H1 (cell line): ENCODE results near the gene SVOPL. TPM values are rescaled to one million over a fixed set of nuclear protein-coding genes. Genes with fewer than 3 reads are reported as not detected.

Experiments used
- CTCF ChIA-PET: fragments of 300-600 bp; sonication (Branson Sonifier 250); formaldehyde crosslinking; loops from one replicate; lab custom pipeline; 2021; ENCODE audit not compliant: partially characterized antibody; lab: Charles Lee
- POLR2A ChIA-PET: fragments of 300-600 bp; sonication (Branson Sonifier 250); formaldehyde crosslinking; loops from one replicate; lab custom pipeline; 2021; ENCODE audit warnings: inconsistent platforms; ENCODE audit not compliant: partially characterized antibody; lab: Charles Lee
- DNase-seq, 2 experiments: peaks; one replicate each; pipeline versions ENCODE4 v3.0.0 to v3.0.0-alpha.2; 2010 to 2022; ENCODE audit warnings: low spot score in 2 of 2, low read depth in 1 of 2, mixed read lengths in 1 of 2
- FAIRE-seq: peaks from 2 replicates; lab custom pipeline; 2011; peaks lifted over from hg19 to GRCh38; lab: Jason Lieb, UNC
- H2AFZ ChIP-seq: 2 replicates; pipeline ENCODE4 v1.8.1; 2012; ENCODE audit warnings: low read length, inconsistent platforms
- H2AK5ac ChIP-seq: 2 replicates; pipeline ENCODE4 v1.6.1; 2013; ENCODE audit warnings: low read depth, low read length
- H2BK120ac ChIP-seq: replicated peaks from 2 replicates; pipeline ENCODE3; 2013; ENCODE audit warnings: low read depth, low read length, inconsistent platforms
- H2BK12ac ChIP-seq: 2 replicates; pipeline ENCODE4 v1.6.1; 2013; ENCODE audit warnings: low read depth, low read length
- H2BK15ac ChIP-seq: 2 replicates; pipeline ENCODE4 v1.6.1; 2013; ENCODE audit warnings: low read length
- H2BK20ac ChIP-seq: 2 replicates; pipeline ENCODE4 v1.6.1; 2013; ENCODE audit warnings: low read length
- H2BK5ac ChIP-seq: 2 replicates; pipeline ENCODE4 v1.6.1; 2013; ENCODE audit warnings: low read depth, low read length
- H3K14ac ChIP-seq: 2 replicates; pipeline ENCODE4 v1.6.1; 2013; ENCODE audit warnings: inconsistent platforms; ENCODE audit not compliant: insufficient read length
- H3K18ac ChIP-seq: 2 replicates; pipeline ENCODE4 v1.6.1; 2013; ENCODE audit warnings: low read length; ENCODE audit errors: extremely low read depth
- H3K23ac ChIP-seq: 2 replicates; pipeline ENCODE4 v1.6.1; 2013; ENCODE audit warnings: inconsistent platforms; ENCODE audit not compliant: insufficient read length
- H3K23me2 ChIP-seq: 2 replicates; pipeline ENCODE4 v1.6.1; 2013; ENCODE audit warnings: low read depth, low read length
- H3K27ac ChIP-seq: 2 replicates; pipeline ENCODE4 v1.6.1; 2011; ENCODE audit warnings: low read depth, low read length, inconsistent platforms
- H3K27me3 ChIP-seq, 4 experiments: replicated peaks in 1 of 4; 1 replicate in 1 of 4; 2 replicates in 3 of 4; pipeline versions ENCODE4 v1.6.1 to v1.8.1; 2011 to 2013; ENCODE audit warnings: low read length in 3 of 4, mild to moderate bottlenecking in 3 of 4, inconsistent platforms in 2 of 4, mixed read lengths in 2 of 4, moderate library complexity in 1 of 4; ENCODE audit not compliant: control insufficient read depth in 3 of 4, insufficient read depth in 3 of 4; ENCODE audit errors: extremely low read depth in 1 of 4
- H3K36me3 ChIP-seq, 4 experiments: 2 replicates each; pipeline versions ENCODE4 v1.6.1 to v1.8.1; 2011 to 2013; ENCODE audit warnings: mild to moderate bottlenecking in 4 of 4, low read length in 3 of 4, moderate library complexity in 2 of 4, control low read depth in 1 of 4, inconsistent platforms in 1 of 4; ENCODE audit not compliant: insufficient read depth in 4 of 4, control insufficient read depth in 2 of 4
- H3K4ac ChIP-seq: replicated peaks from 2 replicates; pipeline ENCODE3; 2013; ENCODE audit warnings: low read length, low read depth, mixed read lengths, inconsistent platforms; ENCODE audit not compliant: insufficient read length
- H3K4me1 ChIP-seq, 4 experiments: replicated peaks in 1 of 4; 1 replicate in 1 of 4; 2 replicates in 3 of 4; pipeline versions ENCODE4 v1.6.1 to v1.8.1; 2011 to 2013; ENCODE audit warnings: low read length in 3 of 4, inconsistent platforms in 2 of 4, mixed read lengths in 1 of 4; ENCODE audit not compliant: insufficient read depth in 4 of 4, control insufficient read depth in 3 of 4
- H3K4me2 ChIP-seq, 2 experiments: 2 replicates each; pipeline versions ENCODE4 v1.6.1 to v1.8.1; 2011 to 2013; ENCODE audit warnings: low read depth in 2 of 2, low read length in 2 of 2, control low read depth in 1 of 2, inconsistent platforms in 1 of 2, mild to moderate bottlenecking in 1 of 2; ENCODE audit not compliant: insufficient read depth in 1 of 2
- H3K4me3 ChIP-seq, 4 experiments: fragments of 200-600, 300-600 bp in 1 of 4; sonication (generic), shearing (Covaris generic), sonication (Bioruptor Twin) in 1 of 4; 2 replicates each; pipeline versions ENCODE4 v1.5.1 to v1.8.1; 2011 to 2016; ENCODE audit warnings: low read length in 4 of 4, low read depth in 3 of 4, control low read depth in 2 of 4, inconsistent platforms in 2 of 4, mild to moderate bottlenecking in 2 of 4, mixed read lengths in 1 of 4, moderate library complexity in 1 of 4; ENCODE audit not compliant: insufficient read depth in 2 of 4; ENCODE audit errors: extremely low read depth in 1 of 4
- H3K56ac ChIP-seq: replicated peaks from 2 replicates; pipeline ENCODE3; 2013; ENCODE audit warnings: low read depth, mild to moderate bottlenecking, mixed read lengths, low read length, inconsistent platforms; ENCODE audit not compliant: insufficient read length
- H3K79me1 ChIP-seq: 2 replicates; pipeline ENCODE4 v1.6.1; 2013; ENCODE audit warnings: low read depth, low read length, control low read depth
- H3K79me2 ChIP-seq, 2 experiments: 2 replicates each; pipeline versions ENCODE4 v1.6.1 to v1.8.1; 2012 to 2013; ENCODE audit warnings: low read length in 2 of 2, mild to moderate bottlenecking in 2 of 2, inconsistent platforms in 1 of 2; ENCODE audit not compliant: insufficient read depth in 2 of 2, control insufficient read depth in 1 of 2
- H3K9ac ChIP-seq, 4 experiments: replicated peaks in 1 of 4; 1 replicate in 1 of 4; 2 replicates in 3 of 4; pipeline versions ENCODE4 v1.6.1 to v1.8.1; 2011 to 2013; ENCODE audit warnings: low read depth in 3 of 4, low read length in 3 of 4, control low read depth in 2 of 4, mild to moderate bottlenecking in 2 of 4, moderate library complexity in 2 of 4, inconsistent platforms in 1 of 4; ENCODE audit errors: extremely low read depth in 1 of 4
- H3K9me3 ChIP-seq, 2 experiments: 2 replicates each; pipeline versions ENCODE4 v1.6.1 to v1.8.1; 2012 to 2013; ENCODE audit warnings: mild to moderate bottlenecking in 2 of 2, moderate library complexity in 2 of 2, control low read depth in 1 of 2, inconsistent platforms in 1 of 2, low read depth in 1 of 2, low read length in 1 of 2, mixed read lengths in 1 of 2; ENCODE audit not compliant: insufficient read depth in 2 of 2
- H4K20me1 ChIP-seq, 2 experiments: replicated peaks in 1 of 2; 2 replicates each; pipeline versions ENCODE3 to v1.8.1; 2011 to 2013; ENCODE audit warnings: inconsistent platforms in 2 of 2, low read length in 2 of 2, mild to moderate bottlenecking in 1 of 2; ENCODE audit not compliant: insufficient read depth in 2 of 2, control insufficient read depth in 1 of 2
- H4K5ac ChIP-seq: 2 replicates; pipeline ENCODE4 v1.6.1; 2013; ENCODE audit warnings: low read length, low read depth, mixed read lengths, inconsistent platforms; ENCODE audit not compliant: insufficient read length
- H4K8ac ChIP-seq: 2 replicates; pipeline ENCODE4 v1.8.0; 2013; ENCODE audit warnings: mild to moderate bottlenecking, moderate library complexity, low read length, inconsistent platforms; ENCODE audit not compliant: insufficient read depth; ENCODE audit errors: extremely low read depth
- H4K91ac ChIP-seq: replicated peaks from 2 replicates; pipeline ENCODE3; 2013; ENCODE audit warnings: low read length, mixed read lengths, inconsistent platforms; ENCODE audit not compliant: insufficient read length
- ASH2L ChIP-seq: fragments of 200-600, 300-600 bp; sonication (generic); IDR thresholded peaks from one replicate; pipeline ENCODE4 v1.7.1; 2017; ENCODE audit warnings: low read length
- BCL11A ChIP-seq, 2 experiments: IDR thresholded peaks; one replicate each; pipeline ENCODE4 v1.6.1; 2011; ENCODE audit warnings: low read depth in 2 of 2, low read length in 2 of 2, mild to moderate bottlenecking in 2 of 2
- CREB1 ChIP-seq: IDR thresholded peaks from 2 replicates; pipeline ENCODE4 v1.6.1; 2012; ENCODE audit warnings: inconsistent platforms
- EZH2 ChIP-seq: fragments of 200-600 bp; sonication (generic); IDR thresholded peaks from 2 replicates; pipeline ENCODE4 v1.7.1; 2012; ENCODE audit warnings: low read depth, mild to moderate bottlenecking, moderate library complexity, low read length, inconsistent platforms; ENCODE audit not compliant: severe bottlenecking
- JUN ChIP-seq: IDR thresholded peaks from 2 replicates; pipeline ENCODE4 v1.6.1; 2011; ENCODE audit warnings: low read depth, mild to moderate bottlenecking, improper control_type of control experiment, low read length
- PHF8 ChIP-seq: fragments of 200-600 bp; sonication (generic); conservative IDR thresholded peaks from 2 replicates; pipeline ENCODE4 v1.7.1; 2012; ENCODE audit warnings: low read depth, mild to moderate bottlenecking, inconsistent platforms, low read length, moderate library complexity
- POU5F1 ChIP-seq: IDR thresholded peaks from 2 replicates; pipeline ENCODE4 v1.6.1; 2011; ENCODE audit warnings: low read depth, mild to moderate bottlenecking, low read length, moderate library complexity
- RNF2 ChIP-seq: fragments of 200-900, 300-1000 bp; sonication (generic); IDR thresholded peaks from 2 replicates; pipeline ENCODE4 v1.7.1; 2016; ENCODE audit warnings: borderline replicate concordance, low read depth, mild to moderate bottlenecking, antibody characterized with exemption, low read length; ENCODE audit not compliant: poor library complexity, severe bottlenecking; ENCODE audit errors: missing control alignments
- SP2 ChIP-seq: IDR thresholded peaks from 2 replicates; pipeline ENCODE4 v1.6.1; 2012; ENCODE audit warnings: mild to moderate bottlenecking, low read length, inconsistent platforms
- WGBS, 2 experiments: shearing (Covaris generic) in 1 of 2; methylation state at CpG; one replicate each; pipeline versions ENCODE4 v1.1.6 to v1.1.7; 2013 to 2015; ENCODE audit warnings: low lambda C conversion rate in 2 of 2, mixed read lengths in 2 of 2, inconsistent platforms in 1 of 2, low coverage in 1 of 2, missing lambda C conversion rate in 1 of 2; ENCODE audit not compliant: insufficient replicate concordance in 2 of 2, insufficient coverage in 1 of 2, insufficient read length in 1 of 2; ENCODE audit errors: extremely low coverage in 1 of 2, missing lambda C conversion rate in 1 of 2; 5-methylcytosine and 5-hydroxymethylcytosine counted together
- polyA plus RNA-seq, 7 experiments: library from polyadenylated mRNA; depleted of rRNA in 3 of 7; stranded (reverse) in 5 of 7; unstranded in 2 of 7; fragments of >200 nt in 5 of 7; fragments of 200-250 nt in 2 of 7; gene quantifications; 1 replicate in 5 of 7; 2 replicates in 1 of 7; 4 replicates in 1 of 7; pipeline versions ENCODE4 v1.2.1 to v1.2.3, GENCODE V29; 2011 to 2013; ENCODE audit warnings: missing spikeins in 2 of 7, mixed read lengths in 2 of 7
- total RNA-seq: library from RNA; stranded (reverse); fragmentation: NEBNext Ultra II Directional; extraction: Animal tissue kit (Norgen Biotek cat#: 25700); gene quantifications from 2 replicates; pipeline ENCODE4 v1.2.1, GENCODE V29; 2021
- TF ChIP-seq, protein P1 (sequence below): IDR thresholded peaks from 2 replicates; pipeline ENCODE4 v1.6.1; 2011; ENCODE audit warnings: low read length, improper control_type of control experiment

SVOPL gene
- total and polyA plus RNA-seq, 2 of the 8 experiments (the other 6 are each of a cell fraction or from before 2014, with no cell fraction given) = 1.1 to 1.4 TPM

DNA sequence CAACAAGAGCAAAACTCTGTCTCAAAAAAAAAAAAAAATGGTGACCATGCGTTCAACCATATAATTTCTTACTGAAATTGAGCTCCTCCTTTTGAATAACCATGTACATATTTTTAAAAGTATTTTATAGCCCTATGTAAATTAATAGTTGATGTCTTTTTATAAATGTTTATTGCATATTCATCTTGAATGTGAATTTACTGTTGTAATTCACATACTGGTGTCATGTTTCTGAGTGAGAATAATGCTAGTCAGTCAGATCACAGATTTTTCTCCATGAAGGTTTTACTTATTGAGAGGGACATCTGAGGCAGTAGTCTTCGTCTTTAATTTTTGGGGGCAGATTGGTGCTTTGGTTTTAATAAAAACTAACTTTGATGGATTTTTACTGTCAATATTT, 112.2 kb downstream of the SVOPL start:
- no peak for DNase-seq
- FAIRE-seq = no peak
- Histone ChIP-seq H4K5ac (no peak overlapping the region), H3K36me3 (peaks cover 4 to 35% (median 23%) of the 10 kb centered on the region in 4 experiments), H2BK12ac (no peak overlapping the region), H3K79me2 (no peaks in the 10 kb centered on the region), H3K4me3 (no peak overlapping the region), H3K4me2 (no peak overlapping the region), H3K23ac (no peak overlapping the region), H3K9ac (no peak overlapping the region), H4K20me1 (no peaks in the 10 kb centered on the region), H3K18ac (no peak overlapping the region), H2BK5ac (no peak overlapping the region), H3K14ac (no peak overlapping the region), H4K8ac (no peak overlapping the region), H4K91ac (no peak overlapping the region), H3K4me1 (no peaks in the 10 kb centered on the region), H2BK20ac (no peak overlapping the region), H3K23me2 (no peaks in the 10 kb centered on the region), H3K56ac (no peak overlapping the region), H2AFZ (no peak overlapping the region), H2AK5ac (no peak overlapping the region), H3K27me3 (no peaks in the 10 kb centered on the region), H3K4ac (no peak overlapping the region), H3K27ac (no peak overlapping the region), H2BK120ac (no peak overlapping the region), H3K9me3 (no peaks in the 10 kb centered on the region), H3K79me1 (no peaks in the 10 kb centered on the region), H2BK15ac (no peak overlapping the region)
- TF ChIP-seq EZH2 (no peak), JUN (no peak), RNF2 (no peak), BCL11A (IDR thresholded peaks at IDR 0.05; ENCODE audit: low read depth in 2 of 2, low read length in 2 of 2) (no peak), ASH2L (no peak), SP2 (no peak), PHF8 (no peak), POU5F1 (no peak), CREB1 (no peak)
- TF ChIP-seq, protein P1, sequence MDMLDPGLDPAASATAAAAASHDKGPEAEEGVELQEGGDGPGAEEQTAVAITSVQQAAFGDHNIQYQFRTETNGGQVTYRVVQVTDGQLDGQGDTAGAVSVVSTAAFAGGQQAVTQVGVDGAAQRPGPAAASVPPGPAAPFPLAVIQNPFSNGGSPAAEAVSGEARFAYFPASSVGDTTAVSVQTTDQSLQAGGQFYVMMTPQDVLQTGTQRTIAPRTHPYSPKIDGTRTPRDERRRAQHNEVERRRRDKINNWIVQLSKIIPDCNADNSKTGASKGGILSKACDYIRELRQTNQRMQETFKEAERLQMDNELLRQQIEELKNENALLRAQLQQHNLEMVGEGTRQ = no peak
- 98% methylated on average over 2 of the region's 2 CpGs; no CpG with 5 or more reads in 1 of the 2 experiments for WGBS, 2 experiments
- ChIA-PET POLR2A (interaction anchor here (1.0 to 1.5 kb wide), 3 partner anchors 8 to 78 kb away, joined by 3 to 5 read pairs (median 4); no protein-coding TSS in a partner anchor), CTCF (interaction anchor here (0.6 to 2.7 kb wide), 6 partner anchors 9 to 939 kb away, joined by 3 to 9 read pairs (median 3); no protein-coding TSS in a partner anchor)
